ENCODE data around the gene TULP4.

GRCh38 chr6:158536084-158536890 lies 224.0 kb downstream of the TULP4 start:
- TF ChIP-seq CTCF (IDR thresholded peaks at IDR 0.05) (no peak), ZFX (IDR thresholded peaks at IDR 0.05; ENCODE audit: borderline replicate concordance) (no peak)
